Stimulated activated CD8-positive, alpha-beta memory T cell treated with anti-CD3 and anti-CD28 coated beads, Interleukin-2, amount 100 ng/mL, for 1 hour (primary cell): ENCODE measurements around the gene FAM229A.
"Not testable (repeated sequence)": the region's sequence is repeated elsewhere in the genome, so short reads cannot be mapped to it uniquely, and the experiment has no call there.

Experiments
- DNase-seq, 2 donors: peaks; one replicate each; pipeline ENCODE4 v3.0.0-alpha.2; 2020; ENCODE audit warnings: low read depth in 2 of 2

The FAM229A gene

GRCh38 chr1:32377541-32378220 lies 15.4 kb upstream of the FAM229A start:
- no peak for DNase-seq

- DNase-seq: no peak
Measured at GRCh38 chr1:32376199-32376598, 13.9 kb upstream of the FAM229A start.

- DNase-seq: no peak
Measured at GRCh38 chr1:32373996-32374592, 11.8 kb upstream of the FAM229A start.

GRCh38 chr1:32372149-32372756 lies 10.0 kb upstream of the FAM229A start:
- DNase-seq: peak in 1 of 2 donors; percentile 22

GRCh38 chr1:32367912-32368635 lies 5.8 kb upstream of the FAM229A start:
- no peak for DNase-seq

- no peak for DNase-seq
Measured at GRCh38 chr1:32365445-32365844, 3.2 kb upstream of the FAM229A start.

GRCh38 chr1:32364836-32365235 lies 2.6 kb upstream of the FAM229A start:
- DNase-seq: no peak

- no peak for DNase-seq
Measured at GRCh38 chr1:32363713-32364112, 1.4 kb upstream of the FAM229A start.

- DNase-seq: no peak
Measured at GRCh38 chr1:32361674-32362473, 411 bp downstream of the FAM229A start.

- no peak for DNase-seq
Measured at GRCh38 chr1:32361308-32361673, 994 bp downstream of the FAM229A start.

- no peak for DNase-seq
Measured at GRCh38 chr1:32358435-32358834, 3.9 kb downstream of the FAM229A start.

- DNase-seq: no peak
Measured at GRCh38 chr1:32357614-32358013, 4.7 kb downstream of the FAM229A start.

GRCh38 chr1:32356478-32356877 lies 5.8 kb downstream of the FAM229A start:
- no peak for DNase-seq

GRCh38 chr1:32355778-32356177 lies 6.5 kb downstream of the FAM229A start:
- not testable (repeated sequence) for DNase-seq

GRCh38 chr1:32353886-32354570 lies 8.3 kb downstream of the FAM229A start:
- no peak for DNase-seq

- no peak for DNase-seq
Measured at GRCh38 chr1:32353431-32353830, 8.9 kb downstream of the FAM229A start.

GRCh38 chr1:32352831-32353383 lies 9.4 kb downstream of the FAM229A start:
- no peak for DNase-seq

GRCh38 chr1:32352239-32352745 lies 10.0 kb downstream of the FAM229A start:
- no peak for DNase-seq

- DNase-seq: peak; percentile 78 to 81
Measured at GRCh38 chr1:32351399-32352238, 10.7 kb downstream of the FAM229A start.
